Measurements from ENCODE around the gene MUS81.

The MUS81 gene

GRCh38 chr11:65880027-65880426 is 19.8 kb downstream of the MUS81 start:
- ChIA-PET CTCF (interaction anchor here (14.1 to 19.3 kb wide), 3 partner anchors 12 to 109 kb away, joined by 199 to 535 read pairs (median 287); partner anchors contain the start of genes CCDC85B, CFL1, EFEMP2 and FIBP), POLR2A (no interaction called here)
- DNase-seq (ENCODE audit: extremely low spot score), result no peak
- TF ChIP-seq, protein P1, sequence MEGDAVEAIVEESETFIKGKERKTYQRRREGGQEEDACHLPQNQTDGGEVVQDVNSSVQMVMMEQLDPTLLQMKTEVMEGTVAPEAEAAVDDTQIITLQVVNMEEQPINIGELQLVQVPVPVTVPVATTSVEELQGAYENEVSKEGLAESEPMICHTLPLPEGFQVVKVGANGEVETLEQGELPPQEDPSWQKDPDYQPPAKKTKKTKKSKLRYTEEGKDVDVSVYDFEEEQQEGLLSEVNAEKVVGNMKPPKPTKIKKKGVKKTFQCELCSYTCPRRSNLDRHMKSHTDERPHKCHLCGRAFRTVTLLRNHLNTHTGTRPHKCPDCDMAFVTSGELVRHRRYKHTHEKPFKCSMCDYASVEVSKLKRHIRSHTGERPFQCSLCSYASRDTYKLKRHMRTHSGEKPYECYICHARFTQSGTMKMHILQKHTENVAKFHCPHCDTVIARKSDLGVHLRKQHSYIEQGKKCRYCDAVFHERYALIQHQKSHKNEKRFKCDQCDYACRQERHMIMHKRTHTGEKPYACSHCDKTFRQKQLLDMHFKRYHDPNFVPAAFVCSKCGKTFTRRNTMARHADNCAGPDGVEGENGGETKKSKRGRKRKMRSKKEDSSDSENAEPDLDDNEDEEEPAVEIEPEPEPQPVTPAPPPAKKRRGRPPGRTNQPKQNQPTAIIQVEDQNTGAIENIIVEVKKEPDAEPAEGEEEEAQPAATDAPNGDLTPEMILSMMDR (IDR thresholded peaks at IDR 0.05; ENCODE audit: control extremely low read depth, extremely low read depth, low read depth, missing control alignments), result no peak

DNA sequence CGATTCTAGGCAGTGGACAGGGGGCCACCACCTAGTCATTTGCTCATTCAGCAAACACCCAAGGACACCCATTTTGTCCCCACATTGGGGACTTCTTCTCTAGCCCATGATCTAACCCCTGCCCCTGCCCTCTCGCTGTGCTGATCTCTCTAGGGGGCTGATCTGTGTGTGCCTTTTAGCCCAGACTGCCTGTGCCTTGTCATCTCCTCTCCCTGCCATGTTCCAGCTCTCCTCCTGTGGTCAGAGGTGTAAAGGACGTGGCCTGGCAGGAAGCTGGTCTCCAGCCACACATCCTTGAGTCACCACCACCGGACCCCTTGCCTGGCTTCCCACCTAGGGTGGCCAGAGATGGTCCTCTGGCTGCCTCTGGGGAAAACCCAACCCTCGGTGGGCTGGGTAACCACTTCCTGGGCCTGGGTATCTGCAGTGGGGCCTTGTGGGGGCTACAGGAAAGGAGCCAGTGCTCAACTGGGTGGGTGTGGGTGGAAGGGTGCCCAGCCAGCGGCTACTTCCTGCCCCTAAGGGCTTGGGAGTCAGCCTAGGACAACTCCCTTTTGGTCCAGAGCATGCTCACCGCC is 20.7 kb downstream of the MUS81 start:
- TF ChIP-seq, protein P1 (IDR thresholded peaks at IDR 0.05; ENCODE audit: control extremely low read depth, extremely low read depth, low read depth, missing control alignments), result no peak

GRCh38 chr11:65882120-65883057 is 22.2 kb downstream of the MUS81 start:
- ChIA-PET POLR2A (interaction anchor here (1.0 kb wide), 1 partner anchor 23 kb away, joined by 4 read pairs; the partner anchor contains the start of gene MUS81), CTCF (interaction anchor here (1.0 to 19.3 kb wide), 5 partner anchors 10 to 107 kb away, joined by 4 to 535 read pairs (median 199); partner anchors contain the start of genes CCDC85B, CFL1, EFEMP2 and FIBP)
- TF ChIP-seq, protein P1 (IDR thresholded peaks at IDR 0.05; ENCODE audit: control extremely low read depth, extremely low read depth, low read depth, missing control alignments), result no peak
- DNase-seq (ENCODE audit: extremely low spot score), result no peak

More for the DNA sequence above, 20.7 kb downstream of the MUS81 start:
- ChIA-PET CTCF (interaction anchor here (14.1 to 19.3 kb wide), 3 partner anchors 11 to 108 kb away, joined by 199 to 535 read pairs (median 287); partner anchors contain the start of genes CCDC85B, CFL1, EFEMP2 and FIBP), POLR2A (interaction anchor here (0.6 to 1.0 kb wide), 2 partner anchors 21 to 176 kb away, joined by 3 to 4 read pairs; partner anchors contain the start of gene MUS81)
- DNase-seq (ENCODE audit: extremely low spot score), result no peak

DNA sequence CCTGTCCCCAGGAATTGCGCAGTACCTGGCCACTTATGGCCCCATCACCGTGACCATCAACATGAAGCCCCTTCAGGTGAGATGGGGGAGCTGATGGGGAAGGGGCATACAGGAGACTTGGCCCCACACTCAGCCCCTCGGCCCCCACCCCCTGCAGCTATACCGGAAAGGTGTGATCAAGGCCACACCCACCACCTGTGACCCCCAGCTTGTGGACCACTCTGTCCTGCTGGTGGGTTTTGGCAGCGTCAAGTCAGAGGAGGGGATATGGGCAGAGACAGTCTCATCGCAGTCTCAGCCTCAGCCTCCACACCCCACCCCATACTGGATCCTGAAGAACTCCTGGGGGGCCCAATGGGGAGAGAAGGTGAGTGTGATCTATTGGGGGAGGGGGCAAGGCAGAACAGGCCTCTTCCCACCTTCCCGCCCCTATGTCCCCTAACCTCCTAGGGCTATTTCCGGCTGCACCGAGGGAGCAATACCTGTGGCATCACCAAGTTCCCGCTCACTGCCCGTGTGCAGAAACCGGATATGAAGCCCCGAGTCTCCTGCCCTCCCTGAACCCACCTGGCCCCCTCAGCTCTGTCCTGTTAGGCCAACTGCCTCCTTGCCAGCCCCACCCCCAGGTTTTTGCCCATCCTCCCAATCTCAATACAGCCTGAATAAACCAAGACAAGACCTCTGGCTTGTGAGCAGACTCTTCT is 23.0 kb downstream of the MUS81 start:
- TF ChIP-seq, protein P1 (IDR thresholded peaks at IDR 0.05; ENCODE audit: control extremely low read depth, extremely low read depth, low read depth, missing control alignments), result no peak
- CTCF ChIA-PET, result interaction anchor here (1.1 to 19.3 kb wide), 16 partner anchors 7 to 230 kb away, joined by 3 to 535 read pairs (median 12); partner anchors contain the start of genes CCDC85B, CFL1, EFEMP2 and FIBP
- POLR2A ChIA-PET, result interaction anchor here (1.5 kb wide), 1 partner anchor 17 kb away, joined by 5 read pairs; no protein-coding TSS in a partner anchor
- DNase-seq (ENCODE audit: extremely low spot score), result no peak

GRCh38 chr11:65883786-65884715 is 23.8 kb downstream of the MUS81 start:
- no peak for DNase-seq (ENCODE audit: extremely low spot score)
- ChIA-PET CTCF (interaction anchor here (0.7 to 19.3 kb wide), 58 partner anchors 8 to 271 kb away, joined by 3 to 535 read pairs (median 5); partner anchors contain the start of genes BANF1, CATSPER1, CCDC85B and CFL1), POLR2A (interaction anchor here (0.5 to 1.5 kb wide), 4 partner anchors 9 to 40 kb away, joined by 3 to 6 read pairs (median 5); no protein-coding TSS in a partner anchor)
- TF ChIP-seq, protein P1 (IDR thresholded peaks at IDR 0.05; ENCODE audit: control extremely low read depth, extremely low read depth, low read depth, missing control alignments), result no peak
